HepG2 (cell line): Measurements from ENCODE around the gene MYADML2. TPM values are rescaled to one million over a fixed set of nuclear protein-coding genes. Genes with fewer than 3 reads are reported as not detected.
A peak's percentile ranks its signal among the peaks of the same experiment; 100 is the strongest.

Experiments
- BCL6 ChIP-seq: IDR thresholded peaks from 2 replicates; pipeline ENCODE4 v1.6.1; 2016; ENCODE audit warnings: missing genetic modification reagents, missing compliant biosample characterization
- ETV5 ChIP-seq: IDR thresholded peaks from 2 replicates; pipeline ENCODE4 v1.6.1; 2018; ENCODE audit warnings: missing biosample characterization, missing genetic modification reagents, inconsistent platforms, borderline replicate concordance
- FOXO1 ChIP-seq: sonication (generic); formaldehyde crosslinking; IDR thresholded peaks from 2 replicates; pipeline ENCODE4 v1.4.0; 2020; ENCODE audit warnings: missing genetic modification reagents
- KDM5A ChIP-seq: fragments of 200-600 bp; sonication (generic); IDR thresholded peaks from 2 replicates; pipeline ENCODE4 v1.7.0; 2018; ENCODE audit warnings: antibody characterized with exemption, mild to moderate bottlenecking, low read length, borderline replicate concordance
- KLF11 ChIP-seq: IDR thresholded peaks from 2 replicates; pipeline ENCODE4 v1.6.1; 2016; ENCODE audit warnings: missing compliant biosample characterization
- KLF15 ChIP-seq: sonication (generic); formaldehyde crosslinking; IDR thresholded peaks from 2 replicates; pipeline ENCODE4 v1.8.1; 2023; ENCODE audit warnings: borderline replicate concordance, mild to moderate bottlenecking, inconsistent platforms, missing genetic modification reagents, mixed read lengths
- KLF6 ChIP-seq: IDR thresholded peaks from 2 replicates; pipeline ENCODE4 v1.8.0; 2016; ENCODE audit warnings: missing biosample characterization, missing genetic modification reagents
- MEIS2 ChIP-seq: sonication (generic); formaldehyde crosslinking; IDR thresholded peaks from 2 replicates; pipeline ENCODE4 v1.9.0; 2021; ENCODE audit warnings: mild to moderate bottlenecking, missing genetic modification reagents
- NCOA5 ChIP-seq: sonication (generic); formaldehyde crosslinking; IDR thresholded peaks from 2 replicates; pipeline ENCODE4 v1.4.0; 2020; ENCODE audit warnings: missing genetic modification reagents
- NFAT5 ChIP-seq: sonication (generic); formaldehyde crosslinking; IDR thresholded peaks from 2 replicates; pipeline ENCODE4 v1.4.0; 2020; ENCODE audit warnings: missing genetic modification reagents
- REPIN1 ChIP-seq: sonication (generic); formaldehyde crosslinking; IDR thresholded peaks from 2 replicates; pipeline ENCODE4 v1.8.0; 2022; ENCODE audit warnings: missing genetic modification reagents, low read depth, mild to moderate bottlenecking, borderline replicate concordance
- TEAD3 ChIP-seq: optimal IDR thresholded peaks from 2 replicates; pipeline ENCODE3; 2016; ENCODE audit warnings: borderline replicate concordance
- TMF1 ChIP-seq: sonication (generic); formaldehyde crosslinking; IDR thresholded peaks from 2 replicates; pipeline ENCODE4 v1.8.1; 2022; ENCODE audit warnings: low read depth, missing genetic modification reagents
- ZBTB8A ChIP-seq: sonication (generic); formaldehyde crosslinking; IDR thresholded peaks from 2 replicates; pipeline ENCODE4 v1.4.0; 2020; ENCODE audit warnings: mild to moderate bottlenecking, low read depth, missing genetic modification reagents, borderline replicate concordance
- ZNF230 ChIP-seq: sonication (generic); formaldehyde crosslinking; IDR thresholded peaks from 2 replicates; pipeline ENCODE4 v1.4.0; 2020; ENCODE audit warnings: mild to moderate bottlenecking, missing genetic modification reagents
- ZNF343 ChIP-seq: sonication (generic); formaldehyde crosslinking; IDR thresholded peaks from 2 replicates; pipeline ENCODE4 v1.4.0; 2020; ENCODE audit warnings: mild to moderate bottlenecking, missing genetic modification reagents
- ZNF563 ChIP-seq: sonication (generic); formaldehyde crosslinking; IDR thresholded peaks from 2 replicates; pipeline ENCODE4 v1.8.0; 2022; ENCODE audit warnings: mild to moderate bottlenecking, moderate library complexity, missing genetic modification reagents
- ZNF598 ChIP-seq: sonication (generic); formaldehyde crosslinking; IDR thresholded peaks from 2 replicates; pipeline ENCODE4 v1.5.1; 2020; ENCODE audit warnings: mild to moderate bottlenecking, missing genetic modification reagents, borderline replicate concordance
- ZNF704 ChIP-seq: sonication (generic); formaldehyde crosslinking; IDR thresholded peaks from 2 replicates; pipeline ENCODE4 v1.8.1; 2023; ENCODE audit warnings: mild to moderate bottlenecking, inconsistent platforms, moderate library complexity, missing genetic modification reagents, borderline replicate concordance
- ZNF790 ChIP-seq: sonication (generic); formaldehyde crosslinking; IDR thresholded peaks from 2 replicates; pipeline ENCODE4 v1.8.0; 2022; ENCODE audit warnings: missing genetic modification reagents, mild to moderate bottlenecking, borderline replicate concordance
- ZNF83 ChIP-seq: sonication (generic); formaldehyde crosslinking; IDR thresholded peaks from 2 replicates; pipeline ENCODE4 v1.4.0; 2020; ENCODE audit warnings: missing genetic modification reagents, mild to moderate bottlenecking, borderline replicate concordance
- polyA plus RNA-seq, 8 experiments: library from polyadenylated mRNA; depleted of rRNA in 3 of 8; stranded (reverse) in 7 of 8; unstranded in 1 of 8; fragments of >200 nt; fragmentation: Illumina TruSeq in 4 of 8; extraction: Trizol in 4 of 8; gene quantifications; 2 replicates each; pipeline versions ENCODE4 v1.2.1 to v1.2.3, GENCODE V29; 2011 to 2016; ENCODE audit warnings: low read depth in 4 of 8, missing spikeins in 1 of 8, mixed read lengths in 1 of 8; ENCODE audit not compliant: insufficient read depth in 1 of 8
- total RNA-seq, 5 experiments: library from RNA; depleted of rRNA; stranded (reverse); fragments of >200 nt; fragmentation: Illumina TruSeq; extraction: Trizol; gene quantifications; 2 replicates each; pipeline ENCODE4 v1.2.3, GENCODE V29; 2016; ENCODE audit warnings: low read depth in 1 of 5
- TF ChIP-seq, protein P1 (sequence below): sonication (generic); formaldehyde crosslinking; IDR thresholded peaks from 2 replicates; pipeline ENCODE4 v1.5.0; 2020; ENCODE audit warnings: missing genetic modification reagents

The MYADML2 gene
- total and polyA plus RNA-seq, 2 of the 13 experiments (the other 11 are each of a cell fraction or from before 2014, with no cell fraction given), result not detected

DNA sequence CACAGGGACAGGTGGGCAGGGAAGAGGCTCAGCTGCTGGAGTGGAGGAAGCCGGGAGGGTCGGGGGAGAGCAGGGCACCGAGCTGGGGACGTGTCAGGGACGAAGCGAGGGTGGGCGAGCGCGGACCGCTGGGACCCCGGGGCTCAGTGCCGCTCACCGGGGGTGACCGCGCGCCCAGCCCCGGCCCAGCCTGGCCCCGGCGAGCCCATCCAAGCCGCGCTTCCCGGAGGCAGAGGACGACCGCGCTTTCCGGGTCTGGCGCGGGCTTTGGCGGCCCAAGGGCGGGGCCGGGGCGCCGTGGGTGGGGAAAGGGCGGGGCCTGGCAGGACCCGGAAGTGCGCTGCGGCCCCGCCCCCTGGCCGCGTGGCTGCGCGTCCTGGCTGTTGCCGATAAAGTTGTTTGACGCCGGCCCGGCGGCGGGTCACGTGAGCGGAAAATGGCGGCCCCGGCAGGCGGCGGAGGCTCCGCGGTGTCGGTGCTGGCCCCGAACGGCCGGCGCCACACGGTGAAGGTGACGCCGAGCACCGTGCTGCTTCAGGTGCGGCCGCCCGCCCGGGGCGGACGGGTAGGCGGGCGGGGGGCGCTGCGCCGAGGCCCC lies 30.3 kb upstream of the MYADML2 start, which contains the start of gene ASPSCR1 (continued):
- TF ChIP-seq BCL6 (no peak), ZNF230 (CRISPR knock-in tag) (0 out of 2 replicates have a peak, but pooled peaks have one; percentile 40), KDM5A (peak; percentile 74; the same call in 1 of the 2 replicates), ZNF704 (CRISPR knock-in tag) (no peak), ZNF790 (CRISPR knock-in tag) (peak; percentile 94; the same call in 1 of the 2 replicates), REPIN1 (CRISPR knock-in tag) (peak; percentile 94), TMF1 (CRISPR knock-in tag) (peak; percentile 78), TEAD3 (CRISPR knock-in tag) (peak; percentile 10), FOXO1 (CRISPR knock-in tag) (peak; percentile 81; the same call in 1 of the 2 replicates), ZNF343 (peak; percentile 100), NCOA5 (CRISPR knock-in tag) (no peak), MEIS2 (CRISPR knock-in tag) (peak; percentile 32; the same call in 1 of the 2 replicates), ETV5 (CRISPR knock-in tag) (peak; percentile 59; the same call in 1 of the 2 replicates), KLF6 (CRISPR knock-in tag) (peak; percentile 92; the same call in 1 of the 2 replicates), ZNF598 (CRISPR knock-in tag) (no peak), NFAT5 (CRISPR knock-in tag) (peak; percentile 30), KLF11 (no peak), ZNF83 (CRISPR knock-in tag) (no peak), KLF15 (CRISPR knock-in tag) (peak; percentile 94; the same call in 1 of the 2 replicates), ZBTB8A (CRISPR knock-in tag) (no peak), ZNF563 (peak; percentile 91)
- TF ChIP-seq, protein P1, sequence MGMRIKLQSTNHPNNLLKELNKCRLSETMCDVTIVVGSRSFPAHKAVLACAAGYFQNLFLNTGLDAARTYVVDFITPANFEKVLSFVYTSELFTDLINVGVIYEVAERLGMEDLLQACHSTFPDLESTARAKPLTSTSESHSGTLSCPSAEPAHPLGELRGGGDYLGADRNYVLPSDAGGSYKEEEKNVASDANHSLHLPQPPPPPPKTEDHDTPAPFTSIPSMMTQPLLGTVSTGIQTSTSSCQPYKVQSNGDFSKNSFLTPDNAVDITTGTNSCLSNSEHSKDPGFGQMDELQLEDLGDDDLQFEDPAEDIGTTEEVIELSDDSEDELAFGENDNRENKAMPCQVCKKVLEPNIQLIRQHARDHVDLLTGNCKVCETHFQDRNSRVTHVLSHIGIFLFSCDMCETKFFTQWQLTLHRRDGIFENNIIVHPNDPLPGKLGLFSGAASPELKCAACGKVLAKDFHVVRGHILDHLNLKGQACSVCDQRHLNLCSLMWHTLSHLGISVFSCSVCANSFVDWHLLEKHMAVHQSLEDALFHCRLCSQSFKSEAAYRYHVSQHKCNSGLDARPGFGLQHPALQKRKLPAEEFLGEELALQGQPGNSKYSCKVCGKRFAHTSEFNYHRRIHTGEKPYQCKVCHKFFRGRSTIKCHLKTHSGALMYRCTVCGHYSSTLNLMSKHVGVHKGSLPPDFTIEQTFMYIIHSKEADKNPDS (CRISPR knock-in tag), result no peak
